ENCODE data around the gene DEFB124.
A peak's percentile ranks its signal among the peaks of the same experiment; 100 is the strongest.

DEFB124 gene

DNA sequence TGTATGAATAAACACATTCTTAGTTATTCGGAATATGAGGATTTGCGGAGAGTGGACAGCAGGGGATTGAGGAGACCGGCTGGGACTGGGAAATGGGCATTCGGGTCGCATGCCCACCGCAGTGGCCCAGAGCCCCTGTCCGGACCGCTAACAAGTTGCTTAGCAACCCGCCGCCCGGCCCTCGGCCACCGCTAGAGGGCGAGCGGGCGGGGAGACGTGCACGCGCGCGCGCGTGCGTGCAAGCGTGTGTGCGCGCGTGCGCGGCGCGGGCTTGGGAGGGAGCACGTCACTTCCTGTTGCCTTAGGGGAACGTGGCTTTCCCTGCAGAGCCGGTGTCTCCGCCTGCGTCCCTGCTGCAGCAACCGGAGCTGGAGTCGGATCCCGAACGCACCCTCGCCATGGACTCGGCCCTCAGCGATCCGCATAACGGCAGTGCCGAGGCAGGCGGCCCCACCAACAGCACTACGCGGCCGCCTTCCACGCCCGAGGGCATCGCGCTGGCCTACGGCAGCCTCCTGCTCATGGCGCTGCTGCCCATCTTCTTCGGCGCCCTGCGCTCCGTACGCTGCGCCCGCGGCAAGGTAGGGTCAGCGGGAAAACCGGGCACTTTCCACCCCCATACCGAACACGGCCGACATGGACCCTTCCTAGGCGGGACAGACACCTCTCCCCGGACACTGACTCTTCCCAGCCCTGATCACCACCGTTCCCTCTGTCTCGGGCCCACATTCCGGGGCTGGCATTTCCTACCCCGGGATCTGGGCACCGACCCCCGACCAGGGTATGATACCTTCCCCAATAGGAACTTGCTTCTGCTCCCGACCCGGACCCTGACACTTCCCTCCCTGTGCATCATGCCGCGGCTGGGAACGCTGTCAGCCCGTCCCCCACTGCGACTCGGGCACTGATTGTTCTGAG lies 39.5 kb upstream of the DEFB124 start, which contains the start of gene HM13 (continued):
- no peak for TF ChIP-seq ZNF664 (tag by site-specific recombination; IDR thresholded peaks at IDR 0.05)
- TF ChIP-seq ZNF561 (tag by site-specific recombination; IDR thresholded peaks at IDR 0.05; ENCODE audit: borderline replicate concordance), result 0 out of 2 replicates have a peak, but pooled peaks have one; percentile 45
- no peak for TF ChIP-seq ZNF37A (tag by site-specific recombination; IDR thresholded peaks at IDR 0.05)
- TF ChIP-seq ZNF26 (tag by site-specific recombination; IDR thresholded peaks at IDR 0.05), result no peak
- TF ChIP-seq ZNF23 (tag by site-specific recombination; IDR thresholded peaks at IDR 0.05; ENCODE audit: borderline replicate concordance), result no peak
- TF ChIP-seq ZNF223 (tag by site-specific recombination; IDR thresholded peaks at IDR 0.05), result no peak
- TF ChIP-seq HOXC10 (CRISPR knock-in tag; IDR thresholded peaks at IDR 0.05), result no peak
- TF ChIP-seq, protein P1, sequence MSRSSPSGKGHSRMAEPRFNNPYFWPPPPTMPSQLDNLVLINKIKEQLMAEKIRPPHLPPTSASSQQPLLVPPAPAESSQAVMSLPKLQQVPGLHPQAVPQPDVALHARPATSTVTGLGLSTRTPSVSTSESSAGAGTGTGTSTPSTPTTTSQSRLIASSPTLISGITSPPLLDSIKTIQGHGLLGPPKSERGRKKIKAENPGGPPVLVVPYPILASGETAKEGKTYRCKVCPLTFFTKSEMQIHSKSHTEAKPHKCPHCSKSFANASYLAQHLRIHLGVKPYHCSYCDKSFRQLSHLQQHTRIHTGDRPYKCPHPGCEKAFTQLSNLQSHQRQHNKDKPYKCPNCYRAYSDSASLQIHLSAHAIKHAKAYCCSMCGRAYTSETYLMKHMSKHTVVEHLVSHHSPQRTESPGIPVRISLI (tag by site-specific recombination; IDR thresholded peaks at IDR 0.05), result no peak
- no peak; the same call in 1 of the 2 replicates for TF ChIP-seq KLF10 (tag by site-specific recombination; IDR thresholded peaks at IDR 0.05)
- no peak for TF ChIP-seq BCL6B (tag by site-specific recombination; IDR thresholded peaks at IDR 0.05)
- TF ChIP-seq ZNF747 (tag by site-specific recombination; IDR thresholded peaks at IDR 0.05), result no peak
- TF ChIP-seq ZNF768 (tag by site-specific recombination; IDR thresholded peaks at IDR 0.05), result no peak
- no peak for TF ChIP-seq ZNF645 (tag by site-specific recombination; IDR thresholded peaks at IDR 0.05)
- no peak for TF ChIP-seq ZNF677 (tag by site-specific recombination; IDR thresholded peaks at IDR 0.05)
- TF ChIP-seq ZNF544 (tag by site-specific recombination; IDR thresholded peaks at IDR 0.05), result no peak
- no peak for TF ChIP-seq ZNF426 (tag by site-specific recombination; IDR thresholded peaks at IDR 0.05)
- TF ChIP-seq ZBTB17 (tag by site-specific recombination; IDR thresholded peaks at IDR 0.05), result peak; percentile 89
- no peak for TF ChIP-seq ZNF394 (tag by site-specific recombination; IDR thresholded peaks at IDR 0.05; ENCODE audit: borderline replicate concordance)
- TF ChIP-seq, protein P2, sequence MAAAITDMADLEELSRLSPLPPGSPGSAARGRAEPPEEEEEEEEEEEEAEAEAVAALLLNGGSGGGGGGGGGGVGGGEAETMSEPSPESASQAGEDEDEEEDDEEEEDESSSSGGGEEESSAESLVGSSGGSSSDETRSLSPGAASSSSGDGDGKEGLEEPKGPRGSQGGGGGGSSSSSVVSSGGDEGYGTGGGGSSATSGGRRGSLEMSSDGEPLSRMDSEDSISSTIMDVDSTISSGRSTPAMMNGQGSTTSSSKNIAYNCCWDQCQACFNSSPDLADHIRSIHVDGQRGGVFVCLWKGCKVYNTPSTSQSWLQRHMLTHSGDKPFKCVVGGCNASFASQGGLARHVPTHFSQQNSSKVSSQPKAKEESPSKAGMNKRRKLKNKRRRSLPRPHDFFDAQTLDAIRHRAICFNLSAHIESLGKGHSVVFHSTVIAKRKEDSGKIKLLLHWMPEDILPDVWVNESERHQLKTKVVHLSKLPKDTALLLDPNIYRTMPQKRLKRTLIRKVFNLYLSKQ (tag by site-specific recombination; IDR thresholded peaks at IDR 0.05; ENCODE audit: borderline replicate concordance), result no peak
- TF ChIP-seq GLI2 (tag by site-specific recombination; IDR thresholded peaks at IDR 0.05; ENCODE audit: borderline replicate concordance, low read depth), result no peak
- TF ChIP-seq, protein P3, sequence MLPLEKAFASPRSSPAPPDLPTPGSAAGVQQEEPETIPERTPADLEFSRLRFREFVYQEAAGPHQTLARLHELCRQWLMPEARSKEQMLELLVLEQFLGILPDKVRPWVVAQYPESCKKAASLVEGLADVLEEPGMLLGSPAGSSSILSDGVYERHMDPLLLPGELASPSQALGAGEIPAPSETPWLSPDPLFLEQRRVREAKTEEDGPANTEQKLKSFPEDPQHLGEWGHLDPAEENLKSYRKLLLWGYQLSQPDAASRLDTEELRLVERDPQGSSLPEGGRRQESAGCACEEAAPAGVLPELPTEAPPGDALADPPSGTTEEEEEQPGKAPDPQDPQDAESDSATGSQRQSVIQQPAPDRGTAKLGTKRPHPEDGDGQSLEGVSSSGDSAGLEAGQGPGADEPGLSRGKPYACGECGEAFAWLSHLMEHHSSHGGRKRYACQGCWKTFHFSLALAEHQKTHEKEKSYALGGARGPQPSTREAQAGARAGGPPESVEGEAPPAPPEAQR (tag by site-specific recombination; IDR thresholded peaks at IDR 0.05), result no peak
- TF ChIP-seq, protein P4, sequence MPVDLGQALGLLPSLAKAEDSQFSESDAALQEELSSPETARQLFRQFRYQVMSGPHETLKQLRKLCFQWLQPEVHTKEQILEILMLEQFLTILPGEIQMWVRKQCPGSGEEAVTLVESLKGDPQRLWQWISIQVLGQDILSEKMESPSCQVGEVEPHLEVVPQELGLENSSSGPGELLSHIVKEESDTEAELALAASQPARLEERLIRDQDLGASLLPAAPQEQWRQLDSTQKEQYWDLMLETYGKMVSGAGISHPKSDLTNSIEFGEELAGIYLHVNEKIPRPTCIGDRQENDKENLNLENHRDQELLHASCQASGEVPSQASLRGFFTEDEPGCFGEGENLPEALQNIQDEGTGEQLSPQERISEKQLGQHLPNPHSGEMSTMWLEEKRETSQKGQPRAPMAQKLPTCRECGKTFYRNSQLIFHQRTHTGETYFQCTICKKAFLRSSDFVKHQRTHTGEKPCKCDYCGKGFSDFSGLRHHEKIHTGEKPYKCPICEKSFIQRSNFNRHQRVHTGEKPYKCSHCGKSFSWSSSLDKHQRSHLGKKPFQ (tag by site-specific recombination; IDR thresholded peaks at IDR 0.05), result no peak
- no peak for TF ChIP-seq ZNF266 (tag by site-specific recombination; IDR thresholded peaks at IDR 0.05; ENCODE audit: low read depth)
- TF ChIP-seq ZNF449 (tag by site-specific recombination; IDR thresholded peaks at IDR 0.05), result no peak; the same call in 1 of the 2 replicates
